Measurements from ENCODE around the gene SLC25A19.
"Not testable (repeated sequence)": the region's sequence is repeated elsewhere in the genome, so short reads cannot be mapped to it uniquely, and the experiment has no call there.

Gene SLC25A19

DNA sequence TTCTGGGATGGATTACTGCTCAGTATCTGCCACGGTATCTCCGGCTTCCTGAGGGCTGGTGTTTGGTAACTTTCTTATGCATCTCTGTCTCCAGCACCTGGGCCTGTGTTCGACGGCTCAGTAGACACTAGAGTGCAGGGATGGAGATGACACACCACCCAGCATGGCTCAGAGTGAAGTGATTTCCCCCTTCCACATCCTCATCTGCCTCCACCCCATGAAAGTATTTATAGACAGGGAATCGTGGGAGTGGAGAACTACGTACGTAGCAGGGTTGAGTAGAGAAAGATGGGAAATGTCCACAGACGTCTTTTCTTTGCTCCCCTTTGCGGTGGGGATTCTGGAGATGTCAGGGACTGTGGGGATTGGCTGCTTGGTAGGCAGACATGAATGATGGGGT lies 11.8 kb upstream of the SLC25A19 start:
- peak; percentile 78 to 94 for DNase-seq

DNA sequence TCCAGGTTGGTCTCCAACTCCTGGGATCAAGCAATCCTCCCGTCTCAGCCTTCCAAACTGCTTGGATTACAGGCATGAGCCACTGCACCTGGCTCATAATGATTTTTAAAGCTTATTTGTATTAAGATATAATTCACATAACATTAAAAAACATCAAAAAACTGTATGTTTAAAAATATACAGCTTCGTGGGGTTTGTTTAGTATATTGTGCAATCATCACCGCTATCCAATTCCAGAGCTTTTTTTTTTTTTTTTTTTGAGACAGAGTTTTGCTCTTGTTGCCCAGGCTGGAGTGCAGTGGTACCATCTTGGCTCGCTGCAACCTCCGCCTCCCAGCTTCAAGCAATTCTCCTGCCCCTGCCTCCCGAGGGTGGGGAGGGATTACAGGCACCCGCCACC lies 11.0 kb upstream of the SLC25A19 start:
- DNase-seq: no peak

DNA sequence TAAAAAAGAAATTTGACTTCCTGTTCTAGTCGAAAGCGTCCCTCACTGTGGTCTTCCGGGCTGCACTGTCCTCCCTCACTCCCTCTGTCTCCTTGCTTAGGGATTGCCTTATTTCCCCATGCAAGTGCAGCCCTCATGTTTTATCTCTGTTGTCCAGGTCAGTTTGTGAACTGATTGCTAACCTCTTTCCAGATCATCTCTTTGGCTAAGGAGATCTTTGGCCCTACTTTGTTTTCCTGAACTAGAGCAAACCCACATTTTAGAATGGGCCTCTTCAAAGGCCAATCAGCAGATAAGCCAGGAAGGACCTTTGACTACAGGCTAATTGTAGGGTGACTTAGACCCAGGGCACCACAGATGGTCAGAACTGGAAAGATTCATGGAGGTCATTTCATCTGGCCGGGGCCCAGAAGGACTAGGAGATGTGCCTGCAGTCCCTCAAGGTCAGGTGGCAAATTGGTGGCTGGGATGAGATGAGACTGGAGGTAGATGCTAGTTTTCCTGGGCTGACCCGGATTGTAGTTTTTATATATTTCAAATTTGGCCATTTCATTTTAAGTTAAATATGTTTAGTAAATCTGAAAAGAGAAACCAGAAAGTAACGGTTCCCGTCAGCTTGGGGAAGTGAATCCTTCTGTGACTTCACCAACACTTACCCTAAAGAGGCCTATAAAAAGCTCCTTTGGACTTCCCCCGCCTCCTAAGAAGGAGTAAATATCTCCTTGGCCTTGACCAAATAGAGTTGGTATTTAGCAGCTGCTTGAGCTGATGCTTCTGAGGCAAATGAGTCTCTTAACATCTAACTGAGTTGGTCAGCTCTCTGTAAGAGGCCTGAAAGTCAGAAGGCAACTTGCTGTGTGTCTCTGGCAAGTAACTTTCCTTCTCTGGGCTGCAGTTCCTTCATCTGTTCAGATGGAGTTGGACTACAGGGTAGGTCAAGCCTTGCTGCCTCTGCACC lies 6.2 kb upstream of the SLC25A19 start:
- DNase-seq: peak; percentile 90 to 93

DNA sequence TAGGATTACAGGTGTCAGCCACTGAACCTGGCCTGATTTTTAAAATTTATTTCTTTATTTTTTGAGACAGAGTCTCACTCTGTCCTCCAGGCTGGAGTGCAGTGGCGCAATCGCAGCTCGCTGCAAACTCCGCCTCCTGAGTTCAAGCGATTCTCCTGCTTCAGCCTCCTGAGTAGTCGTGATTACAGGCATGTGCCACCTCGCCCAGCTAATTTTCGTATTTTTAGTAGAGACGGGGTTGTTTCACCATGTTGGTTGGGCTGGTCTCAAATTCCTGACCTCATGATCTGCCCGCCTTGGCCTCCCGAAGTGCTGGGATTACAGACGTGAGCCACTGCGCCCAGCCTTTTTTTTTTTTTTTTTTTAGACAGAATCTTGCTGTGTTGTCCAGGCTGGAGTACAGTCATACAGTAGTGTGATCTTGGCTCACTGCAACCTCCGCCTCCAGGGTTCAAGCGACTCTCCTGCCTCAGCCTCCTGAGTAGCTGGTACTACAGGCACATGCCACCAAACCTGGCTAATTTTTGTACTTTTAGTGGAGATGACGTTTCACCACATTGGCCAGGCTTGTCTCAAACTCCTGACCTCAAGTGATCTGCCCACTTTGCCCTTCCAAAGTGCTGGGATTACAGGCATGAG lies 3.7 kb upstream of the SLC25A19 start:
- DNase-seq: not testable (repeated sequence)

DNA sequence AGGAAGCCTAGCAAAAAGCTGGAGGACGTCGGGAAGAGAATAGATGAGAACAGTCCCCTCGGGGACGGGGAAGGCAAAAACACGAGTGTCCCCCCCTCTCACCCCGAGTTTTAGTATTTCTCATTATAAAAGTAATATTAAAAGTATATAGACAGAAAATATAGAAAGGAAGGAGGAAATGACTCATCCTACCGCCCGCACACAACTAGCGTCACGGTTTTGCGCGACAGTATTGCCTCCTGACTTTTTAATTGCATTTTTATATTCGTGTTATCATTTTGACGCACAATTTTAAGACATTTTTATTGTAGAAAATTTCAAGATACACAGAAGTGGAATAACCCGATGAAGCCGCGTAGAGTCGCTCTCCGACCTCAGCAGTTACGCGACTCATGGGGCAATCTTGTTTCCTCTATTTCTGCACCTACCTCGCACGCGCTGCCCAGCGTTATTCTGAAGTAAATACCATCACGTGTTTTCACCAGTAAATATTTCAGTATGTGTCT lies 652 bp upstream of the SLC25A19 start:
- DNase-seq: peak; percentile 76 to 77

DNA sequence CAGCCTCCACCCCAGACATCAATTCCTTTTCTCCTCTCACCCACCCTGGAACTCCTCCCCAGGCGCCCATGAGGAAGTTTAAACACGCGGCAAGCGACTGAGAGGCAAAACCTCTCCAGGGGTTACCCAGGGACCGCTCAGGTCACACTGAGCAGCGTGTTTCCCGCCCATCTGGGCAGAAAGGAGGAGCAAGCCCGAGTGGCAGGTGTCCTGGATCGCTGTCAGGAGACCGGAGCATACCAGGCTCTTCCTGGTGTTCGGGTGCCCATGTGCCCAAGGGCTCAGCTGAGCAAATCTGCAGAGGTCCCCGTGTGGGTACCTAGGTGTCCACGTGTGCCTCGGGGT lies 491 bp downstream of the SLC25A19 start:
- DNase-seq: no peak

DNA sequence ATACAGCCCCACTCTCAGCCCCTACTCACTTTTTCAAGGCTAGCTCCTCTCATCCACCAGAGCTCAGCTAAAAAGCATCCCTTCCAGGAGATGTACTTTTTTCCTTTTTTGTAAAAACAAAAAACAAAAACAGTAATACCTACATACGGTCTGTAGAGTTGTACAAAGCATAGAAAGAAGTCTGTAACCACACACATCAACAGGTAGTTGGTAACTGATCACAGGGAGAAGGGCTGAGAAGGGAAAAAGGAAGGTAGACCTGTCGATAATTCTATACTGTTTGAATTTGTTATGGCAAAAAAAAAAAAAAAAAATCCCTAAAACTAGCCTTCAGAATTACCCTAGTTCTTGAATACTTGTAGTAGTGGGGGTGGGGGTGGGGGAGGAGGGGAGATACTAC lies 874 bp downstream of the SLC25A19 start:
- no peak for DNase-seq

DNA sequence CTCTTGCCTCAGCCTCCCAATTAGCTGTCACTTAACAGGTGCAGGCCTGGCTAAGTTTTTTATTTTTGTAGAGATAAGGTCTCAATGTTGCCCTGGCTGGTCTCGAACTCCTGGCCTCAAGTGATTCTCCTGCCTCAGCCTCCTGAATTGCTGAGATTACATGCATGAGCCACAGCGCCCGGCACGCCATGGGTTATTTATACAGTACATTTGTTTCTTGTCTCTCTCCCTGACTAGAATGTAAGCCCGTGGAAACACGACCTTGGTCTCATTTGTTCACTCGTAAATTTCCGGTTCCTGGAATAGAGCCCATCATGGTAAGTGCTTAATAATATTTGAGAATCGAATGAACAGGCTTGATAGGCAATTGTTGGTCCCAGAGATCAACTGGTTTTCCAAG lies 2.0 kb downstream of the SLC25A19 start:
- no peak for DNase-seq

DNA sequence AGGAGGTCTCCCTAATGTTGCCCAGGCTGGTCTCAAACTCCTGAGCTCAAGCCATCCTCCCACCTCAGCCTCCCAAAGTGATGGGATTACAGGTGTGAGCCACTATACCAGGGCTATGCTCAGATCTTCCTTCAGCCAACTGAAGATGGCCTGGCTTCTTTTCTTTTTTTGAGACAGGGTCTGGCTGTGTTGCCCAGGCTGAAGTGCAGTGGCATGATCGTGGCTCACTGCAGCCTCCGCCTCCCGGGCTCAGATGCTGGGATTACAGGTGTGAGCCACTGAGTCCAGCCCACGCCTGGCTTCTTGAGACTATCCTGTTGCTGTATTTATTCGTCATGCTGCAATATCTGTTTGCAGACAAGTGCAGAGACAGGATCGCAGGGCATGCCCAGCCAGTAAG lies 4.1 kb downstream of the SLC25A19 start:
- DNase-seq: no peak

DNA sequence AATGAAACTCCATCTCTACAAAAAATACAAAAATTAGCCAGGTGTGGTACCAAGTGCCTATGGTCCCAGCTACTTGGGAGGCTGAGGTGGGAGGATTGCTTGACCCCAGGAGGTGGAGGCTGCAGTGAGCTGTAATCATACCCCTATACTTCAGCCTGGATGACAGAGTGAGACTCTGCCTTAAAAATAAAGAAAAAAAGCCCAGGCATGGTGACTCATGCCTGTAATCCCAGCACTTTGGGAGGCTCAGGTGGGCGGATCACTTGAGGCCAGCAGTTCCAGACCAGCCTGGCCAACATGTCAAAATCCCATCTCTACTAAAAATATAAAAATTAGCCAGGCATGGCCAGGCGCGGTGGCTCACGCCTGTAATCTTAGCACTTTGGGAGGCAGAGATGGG lies 9.0 kb downstream of the SLC25A19 start:
- not testable (repeated sequence) for DNase-seq

DNA sequence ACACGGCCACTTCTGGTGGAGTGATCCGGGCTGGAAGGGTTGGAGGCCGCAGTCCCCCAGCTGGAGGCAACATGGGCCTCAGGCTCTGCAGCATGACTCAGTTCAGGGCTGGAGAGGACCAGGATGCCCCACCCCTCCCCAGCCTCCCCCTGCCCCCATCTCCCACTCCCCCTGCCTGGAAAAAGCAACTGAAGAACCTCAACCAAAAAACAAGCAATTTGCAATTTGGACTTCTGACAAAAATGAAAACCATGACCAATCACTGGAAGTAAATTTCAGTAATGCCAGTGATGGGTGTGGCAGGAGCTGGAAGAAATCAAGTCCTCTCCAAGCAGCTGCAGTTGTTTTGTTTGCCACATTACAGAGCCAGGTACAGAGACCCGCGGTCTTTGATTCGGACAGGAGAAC lies 11.6 kb downstream of the SLC25A19 start:
- DNase-seq: no peak

DNA sequence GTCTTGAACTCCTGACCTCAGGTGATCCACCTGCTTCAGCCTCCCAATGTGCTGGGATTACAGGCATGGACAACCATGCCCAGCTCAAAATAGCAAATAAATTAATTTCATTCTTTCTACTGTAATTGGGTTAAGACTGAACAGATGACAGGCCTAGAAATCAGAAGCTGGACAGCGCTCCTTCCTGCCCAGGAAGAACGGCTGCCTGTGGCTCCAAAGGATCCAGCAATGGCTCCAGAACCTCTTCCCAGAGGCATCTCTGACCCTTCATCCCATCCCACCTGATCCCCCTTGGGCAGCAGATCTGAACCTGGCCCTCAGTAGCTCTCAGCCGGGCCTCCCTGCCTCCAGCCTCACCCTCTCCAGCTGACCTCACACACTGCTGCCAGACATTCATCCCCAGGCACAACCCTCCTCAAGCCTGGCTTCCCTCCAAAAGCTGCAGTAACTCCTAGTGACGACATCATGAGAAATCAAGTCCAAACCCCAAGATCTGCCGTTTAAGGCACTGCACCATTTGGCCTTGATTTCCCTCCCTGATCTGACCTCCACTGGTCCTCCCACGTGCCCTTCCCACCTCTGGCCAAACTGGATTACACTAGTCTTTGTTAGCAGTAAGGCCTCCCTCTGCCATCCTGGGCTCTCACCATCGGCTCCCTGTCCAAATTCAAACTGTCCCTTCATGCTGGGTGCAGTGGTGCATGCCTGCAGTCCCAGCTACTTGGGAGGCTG lies 15.1 kb downstream of the SLC25A19 start:
- no peak for DNase-seq

DNA sequence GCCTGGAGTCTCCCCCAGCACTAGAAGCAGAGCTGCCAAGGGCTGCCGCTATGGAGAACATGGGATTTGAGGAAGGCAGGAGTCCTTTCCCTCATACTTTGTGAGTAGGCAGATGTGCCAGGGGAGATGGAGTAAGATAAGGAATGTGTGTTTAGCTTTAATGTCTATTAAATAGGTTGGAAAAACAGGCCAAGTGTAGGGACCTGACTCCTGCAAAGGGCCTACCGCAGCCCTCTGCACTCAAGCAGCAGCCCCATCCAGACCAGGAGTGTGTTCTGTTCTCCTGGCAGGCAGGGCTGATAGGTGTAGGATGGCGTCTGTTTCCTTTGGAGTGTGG lies 16.4 kb downstream of the SLC25A19 start:
- no peak for DNase-seq

DNA sequence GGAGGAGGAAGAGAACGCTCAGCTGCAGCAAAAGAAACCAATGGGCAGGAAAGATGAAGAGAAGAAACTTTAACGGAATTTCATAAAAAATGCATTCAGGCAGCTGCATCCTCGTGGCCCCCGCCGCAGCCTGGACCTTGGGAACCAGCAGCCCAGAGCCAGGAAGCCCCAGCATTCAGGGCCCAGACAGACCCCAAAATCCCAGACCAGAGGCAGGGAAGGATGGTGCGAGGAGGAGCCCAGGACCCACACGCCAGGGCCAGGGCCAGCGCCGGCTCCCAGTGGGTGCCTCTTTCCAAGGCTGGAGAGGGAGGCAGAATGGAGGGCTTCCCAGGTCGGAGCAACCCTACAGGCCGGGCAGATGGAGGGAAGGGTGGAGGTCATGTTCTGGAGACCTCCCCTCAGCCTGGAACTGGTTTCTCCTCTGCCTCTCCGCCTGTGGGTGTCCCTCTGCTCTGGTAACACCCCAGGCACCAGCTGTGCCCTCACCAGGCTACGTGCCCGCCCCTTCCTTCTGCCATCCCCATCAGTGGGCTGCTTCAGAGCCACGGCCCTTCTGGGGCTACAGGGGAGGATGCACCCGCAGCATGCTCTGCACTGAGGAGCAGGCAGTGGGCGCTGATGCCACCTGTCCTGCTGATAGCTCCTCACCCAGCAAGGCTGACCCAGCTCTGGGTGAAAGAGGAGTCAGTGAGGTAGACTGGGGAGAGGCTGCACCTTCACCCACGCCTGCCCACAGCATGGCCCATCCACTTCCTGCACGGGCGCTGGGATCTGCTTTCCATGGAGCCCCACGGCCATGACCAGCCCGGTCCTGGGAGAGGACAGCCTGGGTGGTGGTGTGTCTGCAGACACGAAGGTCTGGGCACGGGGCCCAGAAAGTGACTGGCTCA lies 17.0 kb downstream of the SLC25A19 start:
- DNase-seq: no peak

DNA sequence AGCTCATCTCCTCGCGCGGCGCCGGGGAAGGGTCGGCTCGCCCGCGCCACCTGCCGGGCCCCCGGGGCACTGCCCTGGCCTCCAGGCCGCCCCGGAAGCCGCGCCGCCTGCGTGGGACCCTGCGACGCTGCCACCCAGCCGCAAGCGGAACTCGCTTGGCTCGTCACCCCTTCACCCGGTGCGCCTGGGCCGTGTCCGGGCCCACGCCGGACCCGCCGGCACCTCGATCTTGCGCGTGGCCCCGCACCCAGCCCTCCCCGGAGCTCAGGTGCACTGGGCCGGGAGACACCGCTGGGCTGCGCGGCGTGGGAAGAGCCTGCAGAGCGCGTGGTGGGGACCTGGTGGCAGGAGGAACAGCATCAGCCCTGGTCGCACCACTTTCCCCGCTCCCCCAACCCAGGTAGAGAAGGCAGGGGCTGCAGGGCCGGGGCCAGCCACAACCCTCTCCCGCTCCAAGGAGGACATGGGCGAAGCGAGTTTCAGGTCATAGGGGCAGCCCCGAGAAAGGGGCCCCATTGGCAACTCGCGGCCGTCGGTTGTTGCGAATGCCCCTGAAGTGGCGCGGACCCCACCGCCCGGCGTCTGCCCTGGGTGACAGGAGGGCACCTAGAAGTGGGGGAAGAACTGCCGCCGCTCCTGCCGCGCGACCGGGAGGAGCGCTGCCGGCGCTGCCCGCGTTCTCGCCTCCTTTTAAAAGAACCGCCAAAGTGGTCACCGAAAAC lies 17.8 kb downstream of the SLC25A19 start:
- peak; percentile 77 to 92 for DNase-seq

DNA sequence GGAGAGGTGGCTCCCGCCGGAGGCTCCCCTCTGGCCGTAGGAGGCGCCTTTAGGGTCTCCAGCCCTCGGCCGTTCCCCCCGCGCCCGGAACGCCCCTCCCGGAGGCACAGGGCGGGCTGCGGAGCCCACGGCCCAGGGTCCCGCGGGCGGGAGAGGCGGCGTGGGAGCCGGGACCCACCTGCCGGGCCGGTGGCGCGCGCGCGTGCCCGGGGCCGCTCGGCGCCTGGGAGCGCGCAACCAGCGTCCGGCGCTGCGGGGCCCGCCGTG lies 18.3 kb downstream of the SLC25A19 start, which contains the start of gene MIF4GD:
Gene MIF4GD, minus strand, starts transcription at position 266 of the 267 bp plus-strand sequence. CDS start 1,036 bp downstream, outside the sequence.
- no peak for DNase-seq

DNA sequence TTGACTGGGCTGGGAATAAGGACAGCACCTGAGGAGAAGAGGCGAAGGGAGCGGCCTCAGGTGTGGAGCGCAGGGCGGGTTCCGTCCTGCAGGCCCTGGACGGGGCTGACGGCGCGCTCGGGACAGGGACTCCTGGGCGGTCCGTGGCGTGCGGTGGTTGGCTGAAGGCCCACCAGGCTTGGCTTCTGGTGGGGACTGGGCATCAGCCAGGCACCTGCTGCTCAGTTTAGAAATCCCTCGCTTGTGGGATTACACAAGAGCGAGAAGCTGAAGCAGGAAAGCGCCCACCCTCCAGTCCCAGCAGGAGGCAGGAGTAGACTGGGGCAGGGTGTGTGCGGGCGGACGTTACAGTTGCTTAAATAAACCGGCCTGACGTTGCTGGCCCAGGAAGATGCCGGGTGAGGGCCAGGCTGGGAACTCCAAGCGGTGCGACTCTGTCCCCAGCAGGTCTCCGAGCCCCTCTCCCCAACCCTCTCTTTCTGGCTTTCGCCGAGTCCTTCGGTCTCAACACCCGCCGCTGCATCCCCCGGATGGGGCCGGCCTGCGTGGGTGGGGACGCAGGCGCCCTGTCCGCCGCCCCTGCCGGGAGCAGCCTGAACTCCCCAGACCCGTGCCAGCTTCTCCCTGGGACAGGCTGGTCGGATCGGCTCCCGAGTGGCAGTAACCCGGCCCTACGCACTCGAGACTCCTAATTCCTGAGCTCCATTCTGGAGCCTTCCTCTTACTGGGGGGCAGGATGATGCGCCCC lies 18.8 kb downstream of the SLC25A19 start:
- peak; percentile 64 to 74 for DNase-seq

DNA sequence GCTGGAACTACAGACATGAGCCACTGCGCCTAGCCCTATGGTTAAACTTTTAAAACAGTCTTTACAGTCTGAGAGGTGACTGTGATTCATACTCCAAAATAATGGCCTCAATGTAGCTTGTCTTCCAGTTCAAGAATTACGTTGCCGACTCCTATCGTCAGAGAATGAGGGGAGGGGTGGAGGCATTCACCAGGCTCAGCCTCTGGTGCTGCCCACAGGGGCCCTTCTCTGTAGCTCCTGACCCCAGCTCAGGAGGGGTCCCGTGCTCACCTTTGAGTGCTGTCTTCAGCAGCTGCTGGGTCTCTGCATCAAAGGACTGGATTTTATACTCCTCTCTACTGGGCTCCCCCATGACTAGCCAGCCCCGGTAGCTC lies 19.4 kb downstream of the SLC25A19 start:
- no peak for DNase-seq

DNA sequence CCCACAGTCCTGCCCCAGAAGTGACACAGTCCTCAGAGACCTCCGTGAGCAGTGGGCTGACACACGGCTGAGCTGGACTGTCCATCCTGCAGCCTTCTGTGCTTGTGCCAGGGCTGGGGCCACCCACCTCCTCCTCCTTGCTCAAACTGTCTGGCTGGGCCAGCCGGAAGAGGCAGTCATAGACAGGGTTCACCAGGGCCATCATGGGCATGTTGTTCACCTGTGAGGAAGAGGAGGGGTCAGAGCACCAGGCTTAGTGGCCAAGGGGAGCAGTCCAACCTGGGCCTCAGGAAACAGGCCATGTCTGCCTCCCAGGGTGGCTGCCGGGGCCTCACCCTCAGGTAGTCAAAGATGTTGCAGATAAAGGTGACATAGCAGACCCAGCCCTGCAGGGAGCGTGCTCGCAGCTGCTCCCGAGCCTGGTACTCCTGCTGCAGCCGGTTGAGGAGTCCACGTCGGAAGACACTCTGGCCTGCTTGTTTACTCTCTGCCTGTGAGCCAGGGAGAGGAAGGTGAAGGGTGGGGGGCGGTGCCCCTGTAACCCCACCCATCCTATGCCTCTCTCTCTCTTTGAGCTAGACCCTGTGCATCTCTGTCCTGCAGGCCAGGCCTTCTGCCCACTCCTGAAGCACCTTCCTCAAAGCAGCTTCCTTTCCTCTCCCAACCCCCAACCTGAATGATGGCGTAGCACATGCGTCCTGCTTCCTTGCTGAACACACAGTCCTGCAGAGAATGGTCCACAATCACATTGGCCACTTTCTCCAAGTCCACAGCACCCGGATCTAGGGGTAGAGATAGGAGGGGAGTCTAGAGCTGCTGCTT lies 21.6 kb downstream of the SLC25A19 start:
- DNase-seq: no peak

DNA sequence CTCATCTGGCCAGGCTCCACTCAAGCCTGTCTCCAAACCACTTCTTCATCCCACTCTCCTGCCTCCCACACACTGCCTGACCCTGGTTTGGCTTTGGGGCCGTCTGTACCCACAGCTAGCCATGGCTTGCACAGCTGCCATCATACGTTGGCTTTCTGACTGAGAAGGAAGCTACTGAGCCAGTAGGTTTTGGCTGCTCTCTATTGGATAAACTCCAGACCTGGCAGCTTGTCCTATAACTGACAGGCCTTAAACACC lies 22.2 kb downstream of the SLC25A19 start:
- peak; percentile 72 to 86 for DNase-seq

Data from inflammatory macrophage treated with lipopolysaccharide for 1 hour (primary cell).